Tibial artery (tissue), 4 donors: ENCODE data around the gene GEMIN5.

Experiments used
- DNase-seq, 2 donors: peaks; one replicate each; pipeline ENCODE4 v3.0.0-alpha.2; 2019
- H3K27ac ChIP-seq, 2 donors: fragments of 200-600 bp; sonication (generic) in 1 of 2; 1 replicate in 1 of 2; 2 replicates in 1 of 2; pipeline ENCODE4 v1.5.1; 2018 to 2019; ENCODE audit warnings: mild to moderate bottlenecking in 1 of 2
- H3K27me3 ChIP-seq, 2 donors: fragments of 200-600 bp; sonication (generic) in 1 of 2; one replicate each; pipeline versions ENCODE4 v1.5.1 to v1.6.0; 2016 to 2019
- H3K36me3 ChIP-seq, 3 donors: fragments of 200-600 bp; sonication (generic) in 2 of 3; one replicate each; pipeline ENCODE4 v1.5.1; 2016 to 2019; ENCODE audit warnings: mild to moderate bottlenecking in 2 of 3
- H3K4me1 ChIP-seq, 4 donors: fragments of 200-600 bp; sonication (generic) in 2 of 4; 1 replicate in 3 of 4; 2 replicates in 1 of 4; pipeline ENCODE4 v1.5.1; 2016 to 2019
- H3K4me3 ChIP-seq, 2 donors: fragments of 200-600 bp; sonication (generic) in 1 of 2; 1 replicate in 1 of 2; 2 replicates in 1 of 2; pipeline ENCODE4 v1.5.1; 2018 to 2019; ENCODE audit warnings: mild to moderate bottlenecking in 2 of 2
- H3K9me3 ChIP-seq, 3 donors: fragments of 200-600 bp; sonication (generic) in 1 of 3; one replicate each; pipeline ENCODE4 v1.5.1; 2016 to 2019
- intact Hi-C: fragments of 100-400 bp; cut with DNase I; formaldehyde crosslinking; loops from one replicate; pipeline ENCODE4 v1.15.0; 2023; ENCODE audit warnings: low total_unique reads
- TF ChIP-seq, protein P1 (sequence below), 2 experiments: fragments of 200-600 bp in 1 of 2; fragments of 450-650 bp in 1 of 2; IDR thresholded peaks; one replicate each; pipeline ENCODE4 v1.5.1; 2017 to 2019; ENCODE audit warnings: antibody characterized with exemption in 2 of 2, mild to moderate bottlenecking in 1 of 2, moderate library complexity in 1 of 2

GEMIN5 gene

DNA sequence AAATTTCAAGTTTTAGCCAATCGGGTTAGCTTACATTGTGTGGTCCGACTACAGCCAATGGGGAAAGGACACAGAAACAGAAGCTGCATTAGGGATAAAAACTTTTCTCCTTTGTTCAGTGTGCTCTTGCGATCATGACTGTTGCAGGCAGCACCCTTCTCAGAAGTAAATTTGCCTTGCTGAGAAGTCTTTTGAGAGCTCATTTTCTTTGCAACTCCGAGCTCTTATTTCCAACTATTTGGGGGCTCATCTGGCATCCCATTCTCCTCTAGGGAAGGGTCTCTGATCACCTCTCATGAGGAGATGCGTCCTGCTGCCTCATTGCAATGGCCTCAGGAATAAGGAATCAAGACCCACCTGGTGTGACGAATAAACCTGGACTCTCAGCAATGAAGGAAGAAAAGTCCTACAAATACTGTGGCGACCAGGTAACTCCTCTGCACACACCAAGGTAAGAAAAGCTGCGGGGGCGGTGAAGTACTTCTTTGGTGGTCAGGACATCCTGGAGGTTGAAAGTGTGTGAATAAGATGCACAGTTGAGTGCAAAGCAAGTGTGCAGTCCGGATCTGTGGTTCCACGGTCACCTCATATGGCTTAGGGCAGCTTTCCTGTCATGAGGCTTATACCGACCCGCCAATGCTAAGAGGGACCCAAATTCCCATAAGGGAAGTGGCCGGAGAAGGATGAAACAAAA, 59.2 kb downstream of the GEMIN5 start:
- Histone ChIP-seq H3K27ac (no peak overlapping the region), H3K27me3 (no peaks in the 10 kb centered on the region), H3K9me3 (peaks cover 0 to 16% (median 15%) of the 10 kb centered on the region in 3 donors), H3K4me1 (peaks cover 0 to 5% (median 2%) of the 10 kb centered on the region in 4 donors), H3K36me3 (peaks cover 45 to 69% (median 63%) of the 10 kb centered on the region in 3 donors), H3K4me3 (no peak overlapping the region)
- no peak for DNase-seq
- intact Hi-C loops = no loop called here
- TF ChIP-seq, protein P1, sequence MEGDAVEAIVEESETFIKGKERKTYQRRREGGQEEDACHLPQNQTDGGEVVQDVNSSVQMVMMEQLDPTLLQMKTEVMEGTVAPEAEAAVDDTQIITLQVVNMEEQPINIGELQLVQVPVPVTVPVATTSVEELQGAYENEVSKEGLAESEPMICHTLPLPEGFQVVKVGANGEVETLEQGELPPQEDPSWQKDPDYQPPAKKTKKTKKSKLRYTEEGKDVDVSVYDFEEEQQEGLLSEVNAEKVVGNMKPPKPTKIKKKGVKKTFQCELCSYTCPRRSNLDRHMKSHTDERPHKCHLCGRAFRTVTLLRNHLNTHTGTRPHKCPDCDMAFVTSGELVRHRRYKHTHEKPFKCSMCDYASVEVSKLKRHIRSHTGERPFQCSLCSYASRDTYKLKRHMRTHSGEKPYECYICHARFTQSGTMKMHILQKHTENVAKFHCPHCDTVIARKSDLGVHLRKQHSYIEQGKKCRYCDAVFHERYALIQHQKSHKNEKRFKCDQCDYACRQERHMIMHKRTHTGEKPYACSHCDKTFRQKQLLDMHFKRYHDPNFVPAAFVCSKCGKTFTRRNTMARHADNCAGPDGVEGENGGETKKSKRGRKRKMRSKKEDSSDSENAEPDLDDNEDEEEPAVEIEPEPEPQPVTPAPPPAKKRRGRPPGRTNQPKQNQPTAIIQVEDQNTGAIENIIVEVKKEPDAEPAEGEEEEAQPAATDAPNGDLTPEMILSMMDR (IDR thresholded peaks at IDR 0.05) = no peak

DNA sequence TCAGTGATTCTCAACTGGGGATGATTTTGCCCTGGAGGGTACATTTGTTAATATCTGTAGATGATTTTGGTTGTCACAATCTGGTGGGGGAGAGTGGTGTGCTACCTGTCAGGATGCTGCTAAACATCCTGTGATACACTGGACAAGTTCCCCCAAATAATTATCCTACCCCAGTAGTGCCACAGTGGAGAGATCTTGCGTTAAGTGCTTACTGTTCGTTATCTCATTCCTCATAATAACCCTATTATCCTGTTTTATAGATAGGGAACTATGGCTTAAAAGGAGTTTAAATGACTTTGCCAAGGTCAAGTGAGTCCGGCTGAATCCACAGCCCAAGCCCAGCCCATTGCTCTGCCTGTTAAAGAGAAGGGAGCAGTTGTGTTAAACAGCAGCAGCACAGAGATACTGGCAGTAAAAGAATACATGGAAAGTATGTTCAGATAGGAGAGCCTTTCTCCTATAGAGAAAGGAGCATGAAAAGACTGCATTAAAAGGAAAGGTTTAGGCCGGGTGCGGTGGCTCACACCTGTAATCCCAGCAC, 64.2 kb downstream of the GEMIN5 start:
- H3K36me3 ChIP-seq = peaks cover 77 to 87% (median 78%) of the 10 kb centered on the region in 3 donors
- TF ChIP-seq, protein P1 (IDR thresholded peaks at IDR 0.05) = no peak
- no peak overlapping the region for H3K4me3 ChIP-seq
- H3K9me3 ChIP-seq = peaks cover 0 to 10% (median 9%) of the 10 kb centered on the region in 3 donors
- intact Hi-C loops = no loop called here
- H3K27me3 ChIP-seq = no peaks in the 10 kb centered on the region
- peak overlapping the region; percentile 72 to 79 for H3K27ac ChIP-seq
- peak in 1 of 2 donors; percentile 55 for DNase-seq
- H3K4me1 ChIP-seq = peaks cover 0 to 25% (median 7%) of the 10 kb centered on the region in 4 donors

DNA sequence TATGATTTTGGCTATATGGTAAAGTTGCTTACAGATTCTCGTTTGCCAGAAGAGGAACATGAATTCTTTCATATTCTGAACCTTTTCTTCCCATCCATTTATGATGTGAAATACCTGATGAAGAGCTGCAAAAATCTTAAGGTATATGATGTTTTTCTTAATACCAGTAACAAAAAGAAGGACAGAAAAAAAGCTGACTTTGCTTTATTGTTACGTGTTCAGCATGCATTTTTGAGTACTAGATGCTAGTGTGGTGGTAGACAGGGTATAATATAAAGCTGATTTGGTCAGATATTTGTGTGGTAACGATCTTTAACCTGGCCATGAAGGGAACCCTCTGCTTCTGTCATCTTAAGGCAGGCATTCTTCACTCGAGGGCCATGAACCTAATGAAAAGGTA, 66.3 kb downstream of the GEMIN5 start:
- peaks cover 77 to 81% (median 80%) of the 10 kb centered on the region in 3 donors for H3K36me3 ChIP-seq
- H3K4me3 ChIP-seq = no peak overlapping the region
- no peaks in the 10 kb centered on the region for H3K27me3 ChIP-seq
- intact Hi-C loops = no loop called here
- peaks cover 0 to 41% (median 8%) of the 10 kb centered on the region in 4 donors for H3K4me1 ChIP-seq
- H3K9me3 ChIP-seq = no peaks in the 10 kb centered on the region
- TF ChIP-seq, protein P1 (IDR thresholded peaks at IDR 0.05) = no peak
- no peak for DNase-seq
- H3K27ac ChIP-seq = peak overlapping the region; percentile 75 to 79

DNA sequence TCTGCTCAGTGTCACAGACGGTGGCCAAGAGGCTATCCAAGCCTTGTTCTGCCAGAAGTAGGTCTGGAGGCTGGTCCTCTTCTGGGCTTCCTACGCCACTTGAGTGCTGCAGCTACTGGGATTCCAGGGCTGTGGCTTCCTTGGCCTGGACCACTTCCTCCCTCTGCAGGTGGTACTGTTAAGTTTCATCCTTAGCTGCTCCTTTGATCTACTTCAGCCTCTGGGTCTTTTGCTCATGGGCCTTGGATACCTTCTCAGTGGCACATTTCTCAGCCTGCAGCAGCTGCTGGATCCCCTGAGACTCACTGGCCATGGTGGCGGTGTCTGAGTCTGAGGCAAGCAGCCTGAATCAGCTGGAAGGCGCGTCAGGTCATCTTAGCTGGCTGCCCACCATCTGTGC, 69.3 kb downstream of the GEMIN5 start:
- no peak for DNase-seq
- Histone ChIP-seq H3K36me3 (peaks cover 74 to 76% (median 74%) of the 10 kb centered on the region in 3 donors), H3K27ac (no peak overlapping the region), H3K4me3 (no peak overlapping the region), H3K27me3 (no peaks in the 10 kb centered on the region), H3K4me1 (peaks cover 0 to 44% (median 5%) of the 10 kb centered on the region in 4 donors), H3K9me3 (no peaks in the 10 kb centered on the region)
- intact Hi-C loops = no loop called here
- TF ChIP-seq, protein P1 (IDR thresholded peaks at IDR 0.05) = no peak

DNA sequence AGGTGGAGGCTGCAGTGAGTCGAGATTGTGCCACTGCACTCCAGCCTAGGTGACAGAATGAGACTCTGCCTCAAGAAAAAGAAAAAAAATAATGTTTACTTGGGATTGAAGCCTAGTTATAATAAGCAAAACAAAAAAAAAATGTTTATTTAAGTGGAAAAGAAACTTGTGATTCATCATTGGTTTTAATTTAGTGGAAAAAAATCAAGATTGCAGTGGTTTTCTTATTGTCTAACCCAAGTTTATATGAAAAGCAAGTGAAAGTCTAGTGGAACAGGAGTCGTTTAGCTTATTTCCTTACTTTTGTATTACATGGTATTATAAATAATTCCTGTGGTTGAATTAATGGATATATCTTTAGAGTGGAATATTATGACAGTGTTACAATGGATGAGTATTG, 71.2 kb downstream of the GEMIN5 start:
- peak overlapping the region in 1 of 2 donors; percentile 44 for H3K27ac ChIP-seq
- H3K4me3 ChIP-seq = no peak overlapping the region
- intact Hi-C loops = no loop called here
- peaks cover 55 to 62% (median 61%) of the 10 kb centered on the region in 3 donors for H3K36me3 ChIP-seq
- H3K4me1 ChIP-seq = peaks cover 0 to 37% (median 7%) of the 10 kb centered on the region in 4 donors
- no peaks in the 10 kb centered on the region for H3K9me3 ChIP-seq
- DNase-seq = no peak
- H3K27me3 ChIP-seq = no peaks in the 10 kb centered on the region
- TF ChIP-seq, protein P1 (IDR thresholded peaks at IDR 0.05) = no peak
